C4-2B (cell line): ENCODE results near the gene NNT.

Experiments
- CTCF ChIP-seq: fragments of 450-650 bp; conservative IDR thresholded peaks from 2 replicates; pipeline ENCODE4 v1.5.1; 2017; ENCODE audit warnings: mild to moderate bottlenecking
- ZFX ChIP-seq: fragments of 450-650 bp; IDR thresholded peaks from 2 replicates; pipeline ENCODE4 v1.6.1; 2017

- TF ChIP-seq CTCF (no peak), ZFX (no peak)
These were observed 16.4 kb downstream of the NNT start for GRCh38 chr5:43619380-43619779.
